K562 (cell line): ENCODE data around the gene FAM89B. TPM values are rescaled to one million over a fixed set of nuclear protein-coding genes. Genes with fewer than 3 reads are reported as not detected.

Source experiments
- CREB1 ChIP-seq, 2 experiments: sonication (generic) in 1 of 2; formaldehyde crosslinking in 1 of 2; IDR thresholded peaks; 2 replicates each; pipeline versions ENCODE4 v1.6.1 to v1.8.0; 2012 to 2022; ENCODE audit warnings: inconsistent platforms in 1 of 2, mild to moderate bottlenecking in 1 of 2, missing genetic modification reagents in 1 of 2, moderate library complexity in 1 of 2
- EP400 ChIP-seq: fragments of 450-650 bp; IDR thresholded peaks from 2 replicates; pipeline ENCODE4 v1.6.1; 2017; ENCODE audit warnings: antibody characterized with exemption, mild to moderate bottlenecking, moderate library complexity
- GATA2 ChIP-seq: sonication (generic); formaldehyde crosslinking; IDR thresholded peaks from 2 replicates; pipeline ENCODE4 v1.4.0; 2020; ENCODE audit warnings: mild to moderate bottlenecking, missing genetic modification reagents
- LARP7 ChIP-seq: fragments of 450-650 bp; IDR thresholded peaks from 2 replicates; pipeline ENCODE4 v1.6.1; 2016
- MLLT1 ChIP-seq, 2 experiments: fragments of 450-650 bp; IDR thresholded peaks; 2 replicates each; pipeline ENCODE4 v1.6.1; 2016
- MYNN ChIP-seq, 2 experiments: sonication (generic); formaldehyde crosslinking in 1 of 2; IDR thresholded peaks; 2 replicates each; pipeline versions ENCODE4 v1.5.0 to v1.6.1; 2016 to 2020; ENCODE audit warnings: antibody characterized with exemption in 1 of 2, missing genetic modification reagents in 1 of 2
- POLR2H ChIP-seq: IDR thresholded peaks from 2 replicates; pipeline ENCODE4 v1.6.1; 2016; ENCODE audit warnings: missing genetic modification characterization, low read depth, mild to moderate bottlenecking, control low read depth, missing compliant biosample characterization, moderate library complexity
- SIX5 ChIP-seq, 2 experiments: IDR thresholded peaks; 2 replicates each; pipeline ENCODE4 v1.6.1; 2011; ENCODE audit warnings: low read length in 2 of 2, borderline replicate concordance in 1 of 2, low read depth in 1 of 2, mild to moderate bottlenecking in 1 of 2, moderate library complexity in 1 of 2; ENCODE audit not compliant: insufficient read depth in 1 of 2
- TBP ChIP-seq: optimal IDR thresholded peaks from 2 replicates; pipeline ENCODE3; 2011; ENCODE audit warnings: low read depth, low read length, improper control_type of control experiment
- ZNF699 ChIP-seq: fragments of 250-450 bp; sonication (Bioruptor Pico); IDR thresholded peaks from 2 replicates; pipeline ENCODE4 v1.8.0; 2021; ENCODE audit warnings: mild to moderate bottlenecking, moderate library complexity; ENCODE audit not compliant: insufficient replicate concordance
- polyA plus RNA-seq, 8 experiments: library from polyadenylated mRNA; depleted of rRNA in 4 of 8; stranded (reverse) in 5 of 8; unstranded in 3 of 8; fragments of >200 nt; fragmentation: Nextera tagmentation in 2 of 8; fragmentation: Illumina TruSeq in 1 of 8; extraction: Ambion mirVana in 2 of 8; extraction: Trizol in 1 of 8; gene quantifications; 2 replicates each; pipeline versions ENCODE4 v1.2.1 to v1.2.3, GENCODE V29; 2011 to 2014; ENCODE audit warnings: inconsistent platforms in 1 of 8, missing spikeins in 1 of 8
- total RNA-seq, 7 experiments: library from RNA; depleted of rRNA in 6 of 7; stranded (reverse); fragments of >200 nt in 6 of 7; fragmentation: Illumina TruSeq in 2 of 7; extraction: Trizol in 2 of 7; gene quantifications; 2 replicates each; pipeline versions ENCODE4 v1.2.1 to v1.2.3, GENCODE V29; 2011 to 2021; ENCODE audit warnings: low replicate concordance in 1 of 7
- TF ChIP-seq, protein P1 (sequence below): sonication (generic); formaldehyde crosslinking; IDR thresholded peaks from 2 replicates; pipeline ENCODE4 v1.9.0; 2022; ENCODE audit warnings: mild to moderate bottlenecking, missing genetic modification reagents
- TF ChIP-seq, protein P2 (sequence below): fragments of 200-800 bp; sonication (Bioruptor generic); IDR thresholded peaks from 2 replicates; pipeline ENCODE4 v1.6.1; 2017; ENCODE audit warnings: missing genetic modification characterization, missing compliant biosample characterization
- TF ChIP-seq, protein P3 (sequence below): sonication (generic); formaldehyde crosslinking; IDR thresholded peaks from 2 replicates; pipeline ENCODE4 v1.8.1; 2023; ENCODE audit warnings: missing genetic modification reagents, mild to moderate bottlenecking, borderline replicate concordance
- TF ChIP-seq, protein P4 (sequence below): sonication (generic); formaldehyde crosslinking; IDR thresholded peaks from 2 replicates; pipeline ENCODE4 v1.8.1; 2023; ENCODE audit warnings: mild to moderate bottlenecking, missing genetic modification reagents

FAM89B gene
- total and polyA plus RNA-seq, 9 of the 15 experiments (the other 6 are each of a cell fraction or from before 2014, with no cell fraction given), result 0.32 to 27.6 (median 11.9) TPM

DNA sequence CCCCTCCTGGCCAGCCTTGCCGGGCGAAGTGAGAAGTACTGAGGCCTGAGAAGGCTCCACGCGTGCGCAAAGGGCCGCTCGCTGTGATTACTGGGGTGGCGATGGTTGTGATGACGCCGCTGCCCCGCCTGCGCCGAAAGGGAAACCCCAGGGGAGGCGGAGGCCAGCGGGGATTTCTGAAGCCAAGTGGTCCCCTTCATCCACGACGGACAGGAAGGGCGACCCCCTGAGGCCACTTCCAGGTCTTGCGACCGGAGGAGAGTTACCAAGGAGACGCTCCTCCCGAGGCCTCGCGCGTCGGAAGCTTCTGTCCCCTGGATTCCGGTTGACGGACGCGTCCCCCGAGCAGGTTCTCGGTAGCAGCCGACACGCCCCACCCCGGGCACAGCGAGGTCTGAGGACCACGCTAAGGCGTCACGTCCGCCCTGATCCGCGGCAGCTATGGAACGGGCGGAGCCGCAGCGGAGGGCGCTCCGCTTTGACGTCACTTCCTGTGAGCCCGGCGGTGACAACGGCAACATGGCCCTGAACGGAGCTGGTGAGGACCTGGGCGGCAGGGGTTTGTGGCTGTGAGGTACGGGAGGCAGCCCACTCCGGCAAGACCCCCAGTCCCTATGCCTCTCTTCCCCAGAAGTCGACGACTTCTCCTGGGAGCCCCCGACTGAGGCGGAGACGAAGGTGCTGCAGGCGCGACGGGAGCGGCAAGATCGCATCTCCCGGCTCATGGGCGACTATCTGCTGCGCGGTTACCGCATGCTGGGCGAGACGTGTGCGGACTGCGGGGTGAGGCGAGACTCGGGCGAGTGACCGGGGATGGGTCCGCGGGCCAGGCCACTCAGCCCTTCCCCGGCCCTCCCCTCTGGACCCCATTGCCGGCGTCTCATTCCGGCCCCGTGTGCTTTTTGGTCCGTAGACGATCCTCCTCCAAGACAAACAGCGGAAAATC, 2.1 kb upstream of the FAM89B start, which contains the start of gene ZNRD2 (continued):
- TF ChIP-seq, protein P1, sequence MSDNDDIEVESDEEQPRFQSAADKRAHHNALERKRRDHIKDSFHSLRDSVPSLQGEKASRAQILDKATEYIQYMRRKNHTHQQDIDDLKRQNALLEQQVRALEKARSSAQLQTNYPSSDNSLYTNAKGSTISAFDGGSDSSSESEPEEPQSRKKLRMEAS (CRISPR knock-in tag), result peak; percentile 88
- TF ChIP-seq LARP7, result no peak
- peak; percentile 99 for TF ChIP-seq CREB1 (IDR thresholded peaks at IDR 0.05)
- peak; percentile 100 for TF ChIP-seq CREB1 (CRISPR knock-in tag; IDR thresholded peaks at IDR 0.05)
- TF ChIP-seq MLLT1 (IDR thresholded peaks at IDR 0.05), result 0 out of 4 replicates have a peak, but pooled peaks of 1 of the 2 experiments have one; percentile 52
- 0 out of 2 replicates have a peak, but pooled peaks have one; percentile 10 for TF ChIP-seq MYNN (IDR thresholded peaks at IDR 0.05)
- TF ChIP-seq MYNN (CRISPR knock-in tag; IDR thresholded peaks at IDR 0.05), result no peak
- peak; percentile 38 for TF ChIP-seq TBP
- peak; percentile 68 to 84 for TF ChIP-seq SIX5 (IDR thresholded peaks at IDR 0.05; ENCODE audit: borderline replicate concordance in 1 of 2, insufficient read depth in 1 of 2, low read depth in 1 of 2, low read length in 2 of 2)
- TF ChIP-seq, protein P2, sequence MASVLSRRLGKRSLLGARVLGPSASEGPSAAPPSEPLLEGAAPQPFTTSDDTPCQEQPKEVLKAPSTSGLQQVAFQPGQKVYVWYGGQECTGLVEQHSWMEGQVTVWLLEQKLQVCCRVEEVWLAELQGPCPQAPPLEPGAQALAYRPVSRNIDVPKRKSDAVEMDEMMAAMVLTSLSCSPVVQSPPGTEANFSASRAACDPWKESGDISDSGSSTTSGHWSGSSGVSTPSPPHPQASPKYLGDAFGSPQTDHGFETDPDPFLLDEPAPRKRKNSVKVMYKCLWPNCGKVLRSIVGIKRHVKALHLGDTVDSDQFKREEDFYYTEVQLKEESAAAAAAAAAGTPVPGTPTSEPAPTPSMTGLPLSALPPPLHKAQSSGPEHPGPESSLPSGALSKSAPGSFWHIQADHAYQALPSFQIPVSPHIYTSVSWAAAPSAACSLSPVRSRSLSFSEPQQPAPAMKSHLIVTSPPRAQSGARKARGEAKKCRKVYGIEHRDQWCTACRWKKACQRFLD (CRISPR knock-in tag), result 0 out of 2 replicates have a peak, but pooled peaks have one; percentile 30
- peak; percentile 91 for TF ChIP-seq EP400
- TF ChIP-seq ZNF699 (CRISPR knock-in tag), result no peak
- 0 out of 2 replicates have a peak, but pooled peaks have one; percentile 28 for TF ChIP-seq GATA2 (CRISPR knock-in tag)
- TF ChIP-seq, protein P3, sequence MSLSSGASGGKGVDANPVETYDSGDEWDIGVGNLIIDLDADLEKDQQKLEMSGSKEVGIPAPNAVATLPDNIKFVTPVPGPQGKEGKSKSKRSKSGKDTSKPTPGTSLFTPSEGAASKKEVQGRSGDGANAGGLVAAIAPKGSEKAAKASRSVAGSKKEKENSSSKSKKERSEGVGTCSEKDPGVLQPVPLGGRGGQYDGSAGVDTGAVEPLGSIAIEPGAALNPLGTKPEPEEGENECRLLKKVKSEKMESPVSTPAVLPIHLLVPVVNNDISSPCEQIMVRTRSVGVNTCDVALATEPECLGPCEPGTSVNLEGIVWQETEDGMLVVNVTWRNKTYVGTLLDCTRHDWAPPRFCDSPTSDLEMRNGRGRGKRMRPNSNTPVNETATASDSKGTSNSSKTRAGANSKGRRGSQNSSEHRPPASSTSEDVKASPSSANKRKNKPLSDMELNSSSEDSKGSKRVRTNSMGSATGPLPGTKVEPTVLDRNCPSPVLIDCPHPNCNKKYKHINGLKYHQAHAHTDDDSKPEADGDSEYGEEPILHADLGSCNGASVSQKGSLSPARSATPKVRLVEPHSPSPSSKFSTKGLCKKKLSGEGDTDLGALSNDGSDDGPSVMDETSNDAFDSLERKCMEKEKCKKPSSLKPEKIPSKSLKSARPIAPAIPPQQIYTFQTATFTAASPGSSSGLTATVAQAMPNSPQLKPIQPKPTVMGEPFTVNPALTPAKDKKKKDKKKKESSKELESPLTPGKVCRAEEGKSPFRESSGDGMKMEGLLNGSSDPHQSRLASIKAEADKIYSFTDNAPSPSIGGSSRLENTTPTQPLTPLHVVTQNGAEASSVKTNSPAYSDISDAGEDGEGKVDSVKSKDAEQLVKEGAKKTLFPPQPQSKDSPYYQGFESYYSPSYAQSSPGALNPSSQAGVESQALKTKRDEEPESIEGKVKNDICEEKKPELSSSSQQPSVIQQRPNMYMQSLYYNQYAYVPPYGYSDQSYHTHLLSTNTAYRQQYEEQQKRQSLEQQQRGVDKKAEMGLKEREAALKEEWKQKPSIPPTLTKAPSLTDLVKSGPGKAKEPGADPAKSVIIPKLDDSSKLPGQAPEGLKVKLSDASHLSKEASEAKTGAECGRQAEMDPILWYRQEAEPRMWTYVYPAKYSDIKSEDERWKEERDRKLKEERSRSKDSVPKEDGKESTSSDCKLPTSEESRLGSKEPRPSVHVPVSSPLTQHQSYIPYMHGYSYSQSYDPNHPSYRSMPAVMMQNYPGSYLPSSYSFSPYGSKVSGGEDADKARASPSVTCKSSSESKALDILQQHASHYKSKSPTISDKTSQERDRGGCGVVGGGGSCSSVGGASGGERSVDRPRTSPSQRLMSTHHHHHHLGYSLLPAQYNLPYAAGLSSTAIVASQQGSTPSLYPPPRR, result peak; percentile 87; the same call in 1 of the 2 replicates
- TF ChIP-seq, protein P4, sequence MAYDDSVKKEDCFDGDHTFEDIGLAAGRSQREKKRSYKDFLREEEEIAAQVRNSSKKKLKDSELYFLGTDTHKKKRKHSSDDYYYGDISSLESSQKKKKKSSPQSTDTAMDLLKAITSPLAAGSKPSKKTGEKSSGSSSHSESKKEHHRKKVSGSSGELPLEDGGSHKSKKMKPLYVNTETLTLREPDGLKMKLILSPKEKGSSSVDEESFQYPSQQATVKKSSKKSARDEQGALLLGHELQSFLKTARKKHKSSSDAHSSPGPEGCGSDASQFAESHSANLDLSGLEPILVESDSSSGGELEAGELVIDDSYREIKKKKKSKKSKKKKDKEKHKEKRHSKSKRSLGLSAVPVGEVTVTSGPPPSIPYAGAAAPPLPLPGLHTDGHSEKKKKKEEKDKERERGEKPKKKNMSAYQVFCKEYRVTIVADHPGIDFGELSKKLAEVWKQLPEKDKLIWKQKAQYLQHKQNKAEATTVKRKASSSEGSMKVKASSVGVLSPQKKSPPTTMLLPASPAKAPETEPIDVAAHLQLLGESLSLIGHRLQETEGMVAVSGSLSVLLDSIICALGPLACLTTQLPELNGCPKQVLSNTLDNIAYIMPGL (CRISPR knock-in tag), result peak; percentile 45; the same call in 1 of the 2 replicates
- TF ChIP-seq POLR2H (tag), result no peak
